Lower lobe of right lung (tissue), 2 donors: Measurements from ENCODE around the gene MTM1. TPM values are rescaled to one million over a fixed set of nuclear protein-coding genes. Genes with fewer than 3 reads are reported as not detected.

ENCODE experiments used
- ATAC-seq, 2 donors: fragments of 200-7000 bp; cut with Tn5 transposase; one replicate each; pipeline ENCODE4 v1.9.1; 2020 to 2022; ENCODE audit warnings: mild to moderate bottlenecking in 2 of 2, moderate library complexity in 2 of 2
- DNase-seq: peaks from one replicate; pipeline ENCODE4 v3.0.0-alpha.2; 2020
- H3K27ac ChIP-seq: fragments of 200-600 bp; one replicate; pipeline ENCODE4 v1.8.0; 2022
- H3K27me3 ChIP-seq: fragments of 200-600 bp; one replicate; pipeline ENCODE4 v1.8.0; 2022; ENCODE audit warnings: low read depth
- H3K36me3 ChIP-seq: fragments of 200-600 bp; one replicate; pipeline ENCODE4 v1.8.0; 2022; ENCODE audit warnings: mild to moderate bottlenecking
- H3K4me1 ChIP-seq: fragments of 200-600 bp; one replicate; pipeline ENCODE4 v1.8.0; 2022
- H3K4me3 ChIP-seq: fragments of 200-600 bp; one replicate; pipeline ENCODE4 v1.8.0; 2022; ENCODE audit warnings: mild to moderate bottlenecking
- H3K9me3 ChIP-seq: fragments of 200-600 bp; one replicate; pipeline ENCODE4 v1.8.0; 2022
- CTCF ChIP-seq: fragments of 200-600 bp; IDR thresholded peaks from one replicate; pipeline ENCODE4 v1.8.0; 2022; ENCODE audit warnings: antibody characterized with exemption, mild to moderate bottlenecking
- intact Hi-C: fragments of 100-400 bp; cut with DNase I; formaldehyde crosslinking; loops from one replicate; pipeline ENCODE4 v1.11.0; 2022
- long read RNA-seq: library from polyadenylated mRNA; unstranded; transcript quantifications from one replicate; pipeline ENCODE4 v2.0.0, GENCODE V29; 2021
- total RNA-seq: library from RNA; stranded (reverse); fragmentation: NEBNext Ultra II Directional; extraction: Animal tissue kit (Norgen Biotek cat#: 25700); gene quantifications from one replicate; pipeline ENCODE4 v1.2.1, GENCODE V29; 2021
- donor health status: DM: no; HTN: yes; CAD: no; lungs with severe emphysema.

MTM1 gene
- 29.7 TPM for total RNA-seq
- long read RNA-seq, transcript MTM1-203 (15 exons, 3,593 nt), result major isoform, 38 of 56 reads
- long read RNA-seq, partial matches to known transcripts, result 5 of 56 reads
- long read RNA-seq, other reads (novel, unspliced or antisense), result 13 of 56 reads

- ATAC-seq (peak; percentile 97 to 99), DNase-seq (peak; percentile 96)
- Histone ChIP-seq H3K4me3 (peak within 1 kb of the TSS; percentile 70), H3K27me3 (no peaks in the 10 kb centered on the region), H3K36me3 (no peaks in the 10 kb centered on the region), H3K4me1 (peaks cover 43% of the 10 kb centered on the region), H3K27ac (peak within 1 kb of the TSS; percentile 89), H3K9me3 (no peaks in the 10 kb centered on the region)
- intact Hi-C loops, result no loop called here
- no peak for TF ChIP-seq CTCF
Measured at GRCh38 chrX:150568320-150569154, at the start of gene MTM1. MTM1 (plus strand) TSS chrX:150568621; CDS start chrX:150592615, 23,994 bp downstream.

GRCh38 chrX:150522494-150522893 lies 45.9 kb upstream of the MTM1 start:
- no peak for ATAC-seq
- no peak for TF ChIP-seq CTCF
- no peak overlapping the region for H3K27ac ChIP-seq
- no peaks in the 10 kb centered on the region for H3K36me3 ChIP-seq
- H3K9me3 ChIP-seq, result no peaks in the 10 kb centered on the region
- DNase-seq, result no peak
- intact Hi-C loops, result no loop called here
- H3K4me1 ChIP-seq, result no peaks in the 10 kb centered on the region
- H3K4me3 ChIP-seq, result no peak overlapping the region
- H3K27me3 ChIP-seq, result no peaks in the 10 kb centered on the region

GRCh38 chrX:150525061-150525919 lies 43.1 kb upstream of the MTM1 start:
- no peak overlapping the region for H3K27ac ChIP-seq
- DNase-seq (no peak), ATAC-seq (no peak)
- no peak for TF ChIP-seq CTCF
- H3K9me3 ChIP-seq, result no peaks in the 10 kb centered on the region
- H3K36me3 ChIP-seq, result no peaks in the 10 kb centered on the region
- H3K27me3 ChIP-seq, result no peaks in the 10 kb centered on the region
- H3K4me3 ChIP-seq, result no peak overlapping the region
- H3K4me1 ChIP-seq, result no peaks in the 10 kb centered on the region
- intact Hi-C loops, result no loop called here

GRCh38 chrX:150526692-150527091 lies 41.7 kb upstream of the MTM1 start:
- no peaks in the 10 kb centered on the region for H3K9me3 ChIP-seq
- no peaks in the 10 kb centered on the region for H3K4me1 ChIP-seq
- intact Hi-C loops, result no loop called here
- no peaks in the 10 kb centered on the region for H3K27me3 ChIP-seq
- DNase-seq (no peak), ATAC-seq (no peak)
- H3K36me3 ChIP-seq, result no peaks in the 10 kb centered on the region
- no peak overlapping the region for H3K27ac ChIP-seq
- no peak for TF ChIP-seq CTCF
- no peak overlapping the region for H3K4me3 ChIP-seq

- intact Hi-C loops, result no loop called here
- Histone ChIP-seq H3K4me1 (no peaks in the 10 kb centered on the region), H3K4me3 (no peak overlapping the region), H3K27ac (no peak overlapping the region), H3K27me3 (no peaks in the 10 kb centered on the region), H3K9me3 (no peaks in the 10 kb centered on the region), H3K36me3 (no peaks in the 10 kb centered on the region)
- DNase-seq (no peak), ATAC-seq (no peak)
- TF ChIP-seq CTCF, result no peak
Measured at GRCh38 chrX:150527108-150527507, 41.3 kb upstream of the MTM1 start.
